ENCODE results near the gene LDLRAD4.

DNA sequence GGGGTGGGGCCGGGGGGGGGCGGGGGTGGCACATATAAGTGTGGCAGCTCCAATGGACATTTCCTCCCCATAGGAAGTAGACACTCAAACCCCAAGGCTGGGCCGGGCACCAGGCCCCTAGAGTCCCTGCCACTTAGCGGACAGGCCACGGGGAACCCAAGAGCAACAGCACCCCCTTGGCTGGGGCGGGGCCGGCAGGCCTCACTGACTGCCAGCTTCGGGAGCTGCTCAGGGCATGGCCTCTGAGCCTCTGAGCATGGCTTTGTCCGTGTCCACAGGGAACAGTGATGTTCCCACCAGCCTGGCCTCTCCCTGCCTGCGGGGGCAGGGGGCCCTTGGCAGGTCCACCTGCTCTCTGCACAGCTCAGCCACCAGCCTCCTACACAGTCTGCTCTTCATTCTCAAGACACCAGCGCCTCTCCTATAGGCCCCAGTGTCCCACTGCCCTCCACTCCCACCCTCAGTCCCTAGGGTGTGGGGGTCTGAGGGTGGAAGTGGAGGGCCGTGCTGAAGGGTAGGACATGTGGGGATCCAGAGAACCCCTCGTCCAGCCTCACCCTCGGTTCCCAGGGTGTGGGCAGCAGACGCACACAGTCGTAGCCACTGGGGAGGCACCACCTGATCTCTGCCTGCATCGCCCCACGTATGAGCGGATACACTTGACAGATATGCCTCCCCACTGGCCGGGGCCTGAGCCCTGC is 401.1 kb downstream of the LDLRAD4 start:
- TF ChIP-seq, protein P1, sequence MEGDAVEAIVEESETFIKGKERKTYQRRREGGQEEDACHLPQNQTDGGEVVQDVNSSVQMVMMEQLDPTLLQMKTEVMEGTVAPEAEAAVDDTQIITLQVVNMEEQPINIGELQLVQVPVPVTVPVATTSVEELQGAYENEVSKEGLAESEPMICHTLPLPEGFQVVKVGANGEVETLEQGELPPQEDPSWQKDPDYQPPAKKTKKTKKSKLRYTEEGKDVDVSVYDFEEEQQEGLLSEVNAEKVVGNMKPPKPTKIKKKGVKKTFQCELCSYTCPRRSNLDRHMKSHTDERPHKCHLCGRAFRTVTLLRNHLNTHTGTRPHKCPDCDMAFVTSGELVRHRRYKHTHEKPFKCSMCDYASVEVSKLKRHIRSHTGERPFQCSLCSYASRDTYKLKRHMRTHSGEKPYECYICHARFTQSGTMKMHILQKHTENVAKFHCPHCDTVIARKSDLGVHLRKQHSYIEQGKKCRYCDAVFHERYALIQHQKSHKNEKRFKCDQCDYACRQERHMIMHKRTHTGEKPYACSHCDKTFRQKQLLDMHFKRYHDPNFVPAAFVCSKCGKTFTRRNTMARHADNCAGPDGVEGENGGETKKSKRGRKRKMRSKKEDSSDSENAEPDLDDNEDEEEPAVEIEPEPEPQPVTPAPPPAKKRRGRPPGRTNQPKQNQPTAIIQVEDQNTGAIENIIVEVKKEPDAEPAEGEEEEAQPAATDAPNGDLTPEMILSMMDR (IDR thresholded peaks at IDR 0.05), result no peak
- TF ChIP-seq POLR2A (IDR thresholded peaks at IDR 0.05), result no peak
- no peak for TF ChIP-seq POLR2AphosphoS5 (IDR thresholded peaks at IDR 0.05)

Measured in upper lobe of left lung (tissue), 4 donors.